K562 (cell line): ENCODE results near the gene IL11. TPM values are rescaled to one million over a fixed set of nuclear protein-coding genes. Genes with fewer than 3 reads are reported as not detected.
A peak's percentile ranks its signal among the peaks of the same experiment; 100 is the strongest.

Experiments
- BACH1 ChIP-seq: fragments of 200-800 bp; sonication (Bioruptor generic); IDR thresholded peaks from 2 replicates; pipeline ENCODE4 v1.6.1; 2016; ENCODE audit warnings: missing genetic modification characterization, missing compliant biosample characterization
- CHD1 ChIP-seq: fragments of 200-600 bp; sonication (generic); IDR thresholded peaks from one replicate; pipeline ENCODE4 v1.6.1; 2012; ENCODE audit warnings: mild to moderate bottlenecking, moderate library complexity, low read length, inconsistent platforms
- GATAD2B ChIP-seq: fragments of 450-650 bp; IDR thresholded peaks from 2 replicates; pipeline ENCODE4 v1.6.1; 2017; ENCODE audit warnings: mild to moderate bottlenecking, borderline replicate concordance
- HCFC1 ChIP-seq: IDR thresholded peaks from 2 replicates; pipeline ENCODE4 v1.6.1; 2012; ENCODE audit warnings: low read depth, low read length, improper control_type of control experiment
- HDAC3 ChIP-seq: fragments of 450-650 bp; IDR thresholded peaks from 2 replicates; pipeline ENCODE4 v1.6.1; 2018; ENCODE audit warnings: borderline replicate concordance, mild to moderate bottlenecking, moderate library complexity; ENCODE audit not compliant: partially characterized antibody
- MED1 ChIP-seq: sonication (generic); formaldehyde crosslinking; IDR thresholded peaks from 2 replicates; pipeline ENCODE4 v1.8.1; 2023; ENCODE audit warnings: missing genetic modification reagents, borderline replicate concordance
- PCBP2 ChIP-seq: fragments of 200-400 bp; formaldehyde crosslinking; IDR thresholded peaks from 2 replicates; pipeline ENCODE4 v1.6.1; 2018; ENCODE audit warnings: low read length, low read depth, mild to moderate bottlenecking, moderate library complexity; ENCODE audit not compliant: poor library complexity, severe bottlenecking
- TBL1XR1 ChIP-seq, 2 experiments: IDR thresholded peaks; 2 replicates each; pipeline ENCODE4 v1.6.1; 2012; ENCODE audit warnings: improper control_type of control experiment in 2 of 2, low read length in 2 of 2, mild to moderate bottlenecking in 1 of 2
- ZNF24 ChIP-seq: fragments of 450-650 bp; IDR thresholded peaks from 2 replicates; pipeline ENCODE4 v1.6.1; 2016
- ZNF347 ChIP-seq: fragments of 450-650 bp; formaldehyde crosslinking; IDR thresholded peaks from 2 replicates; pipeline ENCODE4 v1.4.0; 2020; ENCODE audit warnings: low read depth, mild to moderate bottlenecking, moderate library complexity
- polyA plus RNA-seq, 8 experiments: library from polyadenylated mRNA; depleted of rRNA in 4 of 8; stranded (reverse) in 5 of 8; unstranded in 3 of 8; fragments of >200 nt; fragmentation: Nextera tagmentation in 2 of 8; fragmentation: Illumina TruSeq in 1 of 8; extraction: Ambion mirVana in 2 of 8; extraction: Trizol in 1 of 8; gene quantifications; 2 replicates each; pipeline versions ENCODE4 v1.2.1 to v1.2.3, GENCODE V29; 2011 to 2014; ENCODE audit warnings: inconsistent platforms in 1 of 8, missing spikeins in 1 of 8
- total RNA-seq, 7 experiments: library from RNA; depleted of rRNA in 6 of 7; stranded (reverse); fragments of >200 nt in 6 of 7; fragmentation: Illumina TruSeq in 2 of 7; extraction: Trizol in 2 of 7; gene quantifications; 2 replicates each; pipeline versions ENCODE4 v1.2.1 to v1.2.3, GENCODE V29; 2011 to 2021; ENCODE audit warnings: low replicate concordance in 1 of 7
- TF ChIP-seq, protein P1 (sequence below): fragments of 250-450 bp; sonication (Bioruptor Pico); IDR thresholded peaks from 2 replicates; pipeline ENCODE4 v1.4.0; 2020
- TF ChIP-seq, protein P2 (sequence below): sonication (generic); formaldehyde crosslinking; IDR thresholded peaks from 2 replicates; pipeline ENCODE4 v1.8.1; 2023; ENCODE audit warnings: mild to moderate bottlenecking, missing genetic modification reagents
- TF ChIP-seq, protein P3 (sequence below): fragments of 250-450 bp; sonication (Bioruptor Pico); IDR thresholded peaks from 2 replicates; pipeline ENCODE4 v1.4.0; 2020; ENCODE audit warnings: mild to moderate bottlenecking, moderate library complexity, borderline replicate concordance
- TF ChIP-seq, protein P4 (sequence below), 3 experiments: IDR thresholded peaks in 2 of 3; conservative IDR thresholded peaks in 1 of 3; 2 replicates each; pipeline ENCODE4 v1.5.1; 2011 to 2012; ENCODE audit warnings: low read length in 3 of 3, mild to moderate bottlenecking in 3 of 3, control low read depth in 2 of 3, improper control_type of control experiment in 1 of 3, inconsistent platforms in 1 of 3, low read depth in 1 of 3, mixed read lengths in 1 of 3, moderate library complexity in 1 of 3; ENCODE audit not compliant: insufficient read depth in 2 of 3

IL11 gene
- total and polyA plus RNA-seq, 9 of the 15 experiments (the other 6 are each of a cell fraction or from before 2014, with no cell fraction given): 0.04 to 0.42 (median 0.06) TPM; not detected in 6

DNA sequence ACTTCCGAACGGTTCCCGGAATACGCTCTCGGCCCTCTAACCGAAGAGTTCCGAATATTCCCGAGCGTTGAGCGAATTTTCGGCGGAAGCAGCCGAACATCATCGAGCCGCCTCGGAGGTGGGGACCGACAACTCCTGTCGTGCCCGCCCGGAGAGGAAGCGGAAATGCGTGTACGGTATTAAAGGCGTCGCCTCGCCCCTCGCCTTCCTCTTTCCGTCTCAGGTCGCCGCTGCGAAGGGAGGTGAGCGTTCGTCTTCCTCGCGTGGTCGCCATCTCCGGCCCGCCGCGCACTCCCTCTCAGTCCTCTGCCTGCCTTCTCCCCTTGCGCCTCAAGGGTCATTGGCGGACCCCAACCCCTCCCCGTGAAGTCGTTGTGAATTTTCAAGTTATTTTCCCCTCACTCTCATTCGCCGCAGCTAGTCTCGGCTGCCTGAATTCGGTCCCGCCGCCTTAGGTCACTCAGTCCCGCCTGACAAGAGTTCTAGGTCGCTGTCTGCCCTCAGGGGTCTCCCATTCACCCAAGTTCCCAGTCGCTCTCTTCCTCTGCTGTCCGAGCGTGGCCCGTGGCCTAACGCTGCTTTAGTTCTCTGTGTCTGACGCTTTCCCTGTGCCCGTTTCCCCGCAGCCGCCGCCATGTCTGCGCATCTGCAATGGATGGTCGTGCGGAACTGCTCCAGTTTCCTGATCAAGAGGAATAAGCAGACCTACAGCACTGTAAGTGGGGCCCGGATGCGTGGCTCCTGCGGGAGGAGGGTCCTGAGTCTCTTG lies 15.6 kb upstream of the IL11 start, which contains the start of gene RPL28 (continued):
- TF ChIP-seq ZNF24: no peak
- no peak for TF ChIP-seq PCBP2
- no peak for TF ChIP-seq MED1 (CRISPR knock-in tag)
- no peak for TF ChIP-seq HDAC3
- TF ChIP-seq TBL1XR1 (IDR thresholded peaks at IDR 0.05; ENCODE audit: low read length in 2 of 2): no peak; a peak in 1 of 4 replicates
- TF ChIP-seq, protein P1, sequence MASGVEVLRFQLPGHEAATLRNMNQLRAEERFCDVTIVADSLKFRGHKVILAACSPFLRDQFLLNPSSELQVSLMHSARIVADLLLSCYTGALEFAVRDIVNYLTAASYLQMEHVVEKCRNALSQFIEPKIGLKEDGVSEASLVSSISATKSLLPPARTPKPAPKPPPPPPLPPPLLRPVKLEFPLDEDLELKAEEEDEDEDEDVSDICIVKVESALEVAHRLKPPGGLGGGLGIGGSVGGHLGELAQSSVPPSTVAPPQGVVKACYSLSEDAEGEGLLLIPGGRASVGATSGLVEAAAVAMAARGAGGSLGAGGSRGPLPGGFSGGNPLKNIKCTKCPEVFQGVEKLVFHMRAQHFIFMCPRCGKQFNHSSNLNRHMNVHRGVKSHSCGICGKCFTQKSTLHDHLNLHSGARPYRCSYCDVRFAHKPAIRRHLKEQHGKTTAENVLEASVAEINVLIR (CRISPR knock-in tag): peak; percentile 57; the same call in 1 of the 2 replicates
- peak; percentile 97 for TF ChIP-seq CHD1
- TF ChIP-seq, protein P2, sequence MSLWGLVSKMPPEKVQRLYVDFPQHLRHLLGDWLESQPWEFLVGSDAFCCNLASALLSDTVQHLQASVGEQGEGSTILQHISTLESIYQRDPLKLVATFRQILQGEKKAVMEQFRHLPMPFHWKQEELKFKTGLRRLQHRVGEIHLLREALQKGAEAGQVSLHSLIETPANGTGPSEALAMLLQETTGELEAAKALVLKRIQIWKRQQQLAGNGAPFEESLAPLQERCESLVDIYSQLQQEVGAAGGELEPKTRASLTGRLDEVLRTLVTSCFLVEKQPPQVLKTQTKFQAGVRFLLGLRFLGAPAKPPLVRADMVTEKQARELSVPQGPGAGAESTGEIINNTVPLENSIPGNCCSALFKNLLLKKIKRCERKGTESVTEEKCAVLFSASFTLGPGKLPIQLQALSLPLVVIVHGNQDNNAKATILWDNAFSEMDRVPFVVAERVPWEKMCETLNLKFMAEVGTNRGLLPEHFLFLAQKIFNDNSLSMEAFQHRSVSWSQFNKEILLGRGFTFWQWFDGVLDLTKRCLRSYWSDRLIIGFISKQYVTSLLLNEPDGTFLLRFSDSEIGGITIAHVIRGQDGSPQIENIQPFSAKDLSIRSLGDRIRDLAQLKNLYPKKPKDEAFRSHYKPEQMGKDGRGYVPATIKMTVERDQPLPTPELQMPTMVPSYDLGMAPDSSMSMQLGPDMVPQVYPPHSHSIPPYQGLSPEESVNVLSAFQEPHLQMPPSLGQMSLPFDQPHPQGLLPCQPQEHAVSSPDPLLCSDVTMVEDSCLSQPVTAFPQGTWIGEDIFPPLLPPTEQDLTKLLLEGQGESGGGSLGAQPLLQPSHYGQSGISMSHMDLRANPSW (CRISPR knock-in tag): no peak
- no peak for TF ChIP-seq GATAD2B
- TF ChIP-seq HCFC1: peak; percentile 66
- TF ChIP-seq, protein P3, sequence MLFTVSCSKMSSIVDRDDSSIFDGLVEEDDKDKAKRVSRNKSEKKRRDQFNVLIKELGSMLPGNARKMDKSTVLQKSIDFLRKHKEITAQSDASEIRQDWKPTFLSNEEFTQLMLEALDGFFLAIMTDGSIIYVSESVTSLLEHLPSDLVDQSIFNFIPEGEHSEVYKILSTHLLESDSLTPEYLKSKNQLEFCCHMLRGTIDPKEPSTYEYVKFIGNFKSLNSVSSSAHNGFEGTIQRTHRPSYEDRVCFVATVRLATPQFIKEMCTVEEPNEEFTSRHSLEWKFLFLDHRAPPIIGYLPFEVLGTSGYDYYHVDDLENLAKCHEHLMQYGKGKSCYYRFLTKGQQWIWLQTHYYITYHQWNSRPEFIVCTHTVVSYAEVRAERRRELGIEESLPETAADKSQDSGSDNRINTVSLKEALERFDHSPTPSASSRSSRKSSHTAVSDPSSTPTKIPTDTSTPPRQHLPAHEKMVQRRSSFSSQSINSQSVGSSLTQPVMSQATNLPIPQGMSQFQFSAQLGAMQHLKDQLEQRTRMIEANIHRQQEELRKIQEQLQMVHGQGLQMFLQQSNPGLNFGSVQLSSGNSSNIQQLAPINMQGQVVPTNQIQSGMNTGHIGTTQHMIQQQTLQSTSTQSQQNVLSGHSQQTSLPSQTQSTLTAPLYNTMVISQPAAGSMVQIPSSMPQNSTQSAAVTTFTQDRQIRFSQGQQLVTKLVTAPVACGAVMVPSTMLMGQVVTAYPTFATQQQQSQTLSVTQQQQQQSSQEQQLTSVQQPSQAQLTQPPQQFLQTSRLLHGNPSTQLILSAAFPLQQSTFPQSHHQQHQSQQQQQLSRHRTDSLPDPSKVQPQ (CRISPR knock-in tag): no peak
- no peak for TF ChIP-seq BACH1
- TF ChIP-seq, protein P4, sequence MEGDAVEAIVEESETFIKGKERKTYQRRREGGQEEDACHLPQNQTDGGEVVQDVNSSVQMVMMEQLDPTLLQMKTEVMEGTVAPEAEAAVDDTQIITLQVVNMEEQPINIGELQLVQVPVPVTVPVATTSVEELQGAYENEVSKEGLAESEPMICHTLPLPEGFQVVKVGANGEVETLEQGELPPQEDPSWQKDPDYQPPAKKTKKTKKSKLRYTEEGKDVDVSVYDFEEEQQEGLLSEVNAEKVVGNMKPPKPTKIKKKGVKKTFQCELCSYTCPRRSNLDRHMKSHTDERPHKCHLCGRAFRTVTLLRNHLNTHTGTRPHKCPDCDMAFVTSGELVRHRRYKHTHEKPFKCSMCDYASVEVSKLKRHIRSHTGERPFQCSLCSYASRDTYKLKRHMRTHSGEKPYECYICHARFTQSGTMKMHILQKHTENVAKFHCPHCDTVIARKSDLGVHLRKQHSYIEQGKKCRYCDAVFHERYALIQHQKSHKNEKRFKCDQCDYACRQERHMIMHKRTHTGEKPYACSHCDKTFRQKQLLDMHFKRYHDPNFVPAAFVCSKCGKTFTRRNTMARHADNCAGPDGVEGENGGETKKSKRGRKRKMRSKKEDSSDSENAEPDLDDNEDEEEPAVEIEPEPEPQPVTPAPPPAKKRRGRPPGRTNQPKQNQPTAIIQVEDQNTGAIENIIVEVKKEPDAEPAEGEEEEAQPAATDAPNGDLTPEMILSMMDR (IDR thresholded peaks at IDR 0.05 in 2 of 3, conservative IDR thresholded peaks at IDR 0.05 in 1 of 3; ENCODE audit: insufficient read depth in 2 of 3, low read depth in 1 of 3, low read length in 3 of 3): no peak
- no peak for TF ChIP-seq ZNF347 (CRISPR knock-in tag)
